Measurements from ENCODE around the gene THOC1. TPM values are rescaled to one million over a fixed set of nuclear protein-coding genes. Genes with fewer than 3 reads are reported as not detected.

The THOC1 gene
- total RNA-seq, 4 donors from 2014 or later, result 34.1 to 109 (median 42.5) TPM

GRCh38 chr18:215448-216010 lies 52.3 kb downstream of the THOC1 start:
- H3K27ac ChIP-seq, result no peak overlapping the region
- no peak overlapping the region for H3K4me3 ChIP-seq
- in situ Hi-C loops (cut with MboI; ENCODE audit: low pct_ligation_motif_present in 1 of 4, low pct_unique_long_range_greater_than_20kb in 1 of 4, low sequenced_read_pairs in 3 of 4) (no loop called here), intact Hi-C loops (cut with DNase I; ENCODE audit: low total_unique reads) (no loop called here)
- no peaks in the 10 kb centered on the region for H3K9me3 ChIP-seq
- no peaks in the 10 kb centered on the region for H3K4me1 ChIP-seq
- peaks cover 0 to 62% (median 14%) of the 10 kb centered on the region in 4 donors for H3K36me3 ChIP-seq
- TF ChIP-seq POLR2AphosphoS5 (IDR thresholded peaks at IDR 0.05) (no peak), POLR2A (IDR thresholded peaks at IDR 0.05) (no peak), CTCF (IDR thresholded peaks at IDR 0.05) (no peak), EP300 (IDR thresholded peaks at IDR 0.05; ENCODE audit: low read depth) (no peak)
- no peaks in the 10 kb centered on the region for H3K27me3 ChIP-seq
- DNase-seq, result no peak
- 60 to 74% methylated on average over 5 of the region's 5 CpGs for WGBS, 2 donors (ENCODE audit: low coverage in 1 of 2)

- Histone ChIP-seq H3K4me3 (no peak overlapping the region), H3K36me3 (peaks cover 0 to 70% (median 14%) of the 10 kb centered on the region in 4 donors), H3K27ac (no peak overlapping the region), H3K27me3 (no peaks in the 10 kb centered on the region), H3K4me1 (no peaks in the 10 kb centered on the region), H3K9me3 (no peaks in the 10 kb centered on the region)
- no peak for DNase-seq
- in situ Hi-C loops (cut with MboI; ENCODE audit: low pct_ligation_motif_present in 1 of 4, low pct_unique_long_range_greater_than_20kb in 1 of 4, low sequenced_read_pairs in 3 of 4) (no loop called here), intact Hi-C loops (cut with DNase I; ENCODE audit: low total_unique reads) (no loop called here)
- 61 to 65% methylated on average over 3 of the region's 3 CpGs for WGBS, 2 donors (ENCODE audit: low coverage in 1 of 2)
- TF ChIP-seq POLR2AphosphoS5 (IDR thresholded peaks at IDR 0.05) (no peak), POLR2A (IDR thresholded peaks at IDR 0.05) (no peak), EP300 (IDR thresholded peaks at IDR 0.05; ENCODE audit: low read depth) (no peak), CTCF (IDR thresholded peaks at IDR 0.05) (no peak)
Observed at GRCh38 chr18:213966-214365, 53.9 kb downstream of the THOC1 start.

GRCh38 chr18:213505-213904 lies 54.3 kb downstream of the THOC1 start:
- H3K27me3 ChIP-seq, result no peaks in the 10 kb centered on the region
- intact Hi-C loops (cut with DNase I; ENCODE audit: low total_unique reads), result no loop called here
- H3K27ac ChIP-seq, result no peak overlapping the region
- DNase-seq, result no peak
- TF ChIP-seq EP300 (IDR thresholded peaks at IDR 0.05; ENCODE audit: low read depth) (no peak), POLR2AphosphoS5 (IDR thresholded peaks at IDR 0.05) (no peak), CTCF (IDR thresholded peaks at IDR 0.05) (no peak), POLR2A (IDR thresholded peaks at IDR 0.05) (no peak)
- H3K4me3 ChIP-seq, result no peak overlapping the region
- no peaks in the 10 kb centered on the region for H3K9me3 ChIP-seq
- peaks cover 0 to 73% (median 14%) of the 10 kb centered on the region in 4 donors for H3K36me3 ChIP-seq
- no peaks in the 10 kb centered on the region for H3K4me1 ChIP-seq
- in situ Hi-C loops (cut with MboI; ENCODE audit: low pct_ligation_motif_present in 1 of 4, low pct_unique_long_range_greater_than_20kb in 1 of 4, low sequenced_read_pairs in 3 of 4), result no loop called here
- 81 to 85% methylated on average over 4 of the region's 4 CpGs for WGBS, 2 donors (ENCODE audit: low coverage in 1 of 2)

GRCh38 chr18:212780-213179 lies 55.1 kb downstream of the THOC1 start:
- Histone ChIP-seq H3K9me3 (no peaks in the 10 kb centered on the region), H3K27ac (no peak overlapping the region), H3K4me1 (no peaks in the 10 kb centered on the region), H3K27me3 (no peaks in the 10 kb centered on the region), H3K4me3 (no peak overlapping the region), H3K36me3 (peaks cover 0 to 71% (median 14%) of the 10 kb centered on the region in 4 donors)
- in situ Hi-C loops (cut with MboI; ENCODE audit: low pct_ligation_motif_present in 1 of 4, low pct_unique_long_range_greater_than_20kb in 1 of 4, low sequenced_read_pairs in 3 of 4), result no loop called here
- DNase-seq, result no peak
- WGBS, 2 donors (ENCODE audit: low coverage in 1 of 2), result 62 to 63% methylated on average over 1 of the region's 1 CpG
- no peak for TF ChIP-seq POLR2AphosphoS5 (IDR thresholded peaks at IDR 0.05)
- TF ChIP-seq CTCF (IDR thresholded peaks at IDR 0.05), result no peak
- TF ChIP-seq EP300 (IDR thresholded peaks at IDR 0.05; ENCODE audit: low read depth), result no peak
- TF ChIP-seq POLR2A (IDR thresholded peaks at IDR 0.05), result no peak
- intact Hi-C loops (cut with DNase I; ENCODE audit: low total_unique reads), result no loop called here

Data from transverse colon (tissue), 4 donors.